ENCODE measurements around the gene TBRG4.

TBRG4 gene

GRCh38 chr7:45126201-45126600, 14.7 kb upstream of the TBRG4 start:
- DNase-seq (ENCODE audit: insufficient read length, low spot score) (no peak), FAIRE-seq (no peak)
- TF ChIP-seq CTCF (IDR thresholded peaks at IDR 0.05; ENCODE audit: insufficient read depth, missing control alignments): no peak

GRCh38 chr7:45125193-45125904, 13.9 kb upstream of the TBRG4 start:
- TF ChIP-seq CTCF (IDR thresholded peaks at IDR 0.05; ENCODE audit: insufficient read depth, missing control alignments): no peak
- FAIRE-seq (no peak), DNase-seq (ENCODE audit: insufficient read length, low spot score) (no peak)

- FAIRE-seq: no peak
- DNase-seq (ENCODE audit: insufficient read length, low spot score): no peak
- no peak for TF ChIP-seq CTCF (IDR thresholded peaks at IDR 0.05; ENCODE audit: insufficient read depth, missing control alignments)
These were observed 12.6 kb upstream of the TBRG4 start for GRCh38 chr7:45123913-45124710.

- FAIRE-seq (no peak), DNase-seq (ENCODE audit: insufficient read length, low spot score) (no peak)
- TF ChIP-seq CTCF (IDR thresholded peaks at IDR 0.05; ENCODE audit: insufficient read depth, missing control alignments): no peak
These were observed 11.7 kb upstream of the TBRG4 start for GRCh38 chr7:45122975-45123860.

- DNase-seq (ENCODE audit: insufficient read length, low spot score) (no peak), FAIRE-seq (no peak)
- TF ChIP-seq CTCF (IDR thresholded peaks at IDR 0.05; ENCODE audit: insufficient read depth, missing control alignments): no peak
These were observed 8.1 kb upstream of the TBRG4 start for GRCh38 chr7:45119550-45119949.

- DNase-seq (ENCODE audit: insufficient read length, low spot score) (no peak), FAIRE-seq (no peak)
- TF ChIP-seq CTCF (IDR thresholded peaks at IDR 0.05; ENCODE audit: insufficient read depth, missing control alignments): no peak
These were observed 7.4 kb upstream of the TBRG4 start for GRCh38 chr7:45118889-45119331.

All from D721Med (cell line).